Hippocampal formation (tissue), 2 donors: ENCODE data around the gene RGS8.

Experiments
- DNase-seq, 2 donors: peaks; one replicate each; lab custom pipeline; 2025; lab: John Stamatoyannopoulos, UW

The RGS8 gene

DNA sequence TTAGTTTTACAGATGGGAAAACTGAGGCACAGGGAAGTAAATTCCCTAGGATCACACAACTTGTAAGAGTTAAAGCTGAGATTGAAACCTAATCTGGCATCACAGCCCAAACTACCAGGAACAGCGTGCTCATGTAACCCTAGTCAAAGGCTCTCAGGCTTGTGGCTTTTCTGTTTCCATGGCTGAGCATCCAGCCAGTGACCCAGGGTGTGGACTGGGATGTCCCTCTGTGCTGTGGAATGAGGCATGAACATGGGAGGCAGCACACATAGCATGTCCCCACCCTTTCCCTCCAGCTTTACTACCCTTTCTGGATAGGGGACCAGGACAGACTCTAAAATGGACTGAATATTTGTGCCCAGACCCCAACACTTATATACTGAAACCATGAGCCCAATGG lies 45.1 kb downstream of the RGS8 start:
- no peak for DNase-seq

DNA sequence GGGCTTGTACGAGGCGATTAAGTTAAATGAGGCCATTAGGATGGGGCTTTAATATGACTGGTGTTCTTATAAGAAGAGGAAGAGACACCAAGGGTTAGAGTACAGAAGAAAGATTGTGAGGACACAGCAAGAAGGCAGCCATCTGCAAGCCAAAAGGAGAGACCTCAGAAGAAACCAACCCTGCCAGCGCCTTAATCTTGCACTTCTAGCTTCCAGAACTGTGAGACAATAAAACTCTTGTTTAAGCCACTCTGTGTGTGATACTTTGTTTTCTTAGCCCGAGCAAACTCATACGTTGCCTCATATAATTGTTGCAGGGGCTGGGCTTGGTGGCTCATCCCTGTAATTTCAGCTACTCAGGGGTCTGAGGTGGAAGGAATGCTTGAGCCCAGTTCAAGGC lies 46.6 kb downstream of the RGS8 start:
- no peak for DNase-seq

DNA sequence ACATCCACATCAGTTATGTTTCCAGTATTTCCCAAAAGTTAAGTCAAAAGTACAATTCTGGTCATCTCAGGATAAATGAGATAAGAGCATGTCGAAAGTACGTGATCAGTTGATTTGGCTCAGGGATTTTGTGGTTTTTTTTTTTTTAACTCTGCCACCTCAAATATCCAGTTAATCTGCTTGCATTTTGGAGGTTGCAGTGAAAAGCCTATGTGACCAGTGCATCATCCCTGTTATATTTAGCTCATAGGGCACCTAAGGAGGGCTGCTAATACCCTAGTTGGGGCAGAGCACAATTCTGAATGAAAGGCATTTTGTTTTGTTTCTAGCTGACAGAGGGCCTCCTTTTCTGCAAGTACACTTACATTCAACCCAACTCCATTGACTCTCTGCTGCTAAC lies 48.5 kb downstream of the RGS8 start:
- DNase-seq: no peak
